ENCODE data around the gene TGDS.
A peak's percentile ranks its signal among the peaks of the same experiment; 100 is the strongest.

The TGDS gene

DNA sequence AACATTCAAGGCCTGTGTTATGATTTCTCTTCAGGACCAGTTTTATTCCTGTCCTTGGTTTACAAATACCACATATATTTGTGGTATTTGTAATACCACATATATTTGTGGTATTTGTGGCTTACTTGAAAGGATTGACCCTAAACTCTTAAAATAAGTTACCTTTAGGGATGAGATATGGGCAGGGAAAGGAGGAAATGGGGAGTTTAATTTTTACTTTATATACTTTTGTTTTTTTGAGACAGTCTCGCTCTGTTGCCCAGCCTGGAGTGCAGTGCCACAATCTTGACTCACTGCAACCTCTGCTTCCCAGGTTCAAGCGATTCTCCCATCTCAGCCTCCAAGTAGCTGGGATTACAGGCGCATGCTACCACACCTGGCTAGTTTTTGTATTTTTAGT is 2.3 kb upstream of the TGDS start:
- DNase-seq: no peak

DNA sequence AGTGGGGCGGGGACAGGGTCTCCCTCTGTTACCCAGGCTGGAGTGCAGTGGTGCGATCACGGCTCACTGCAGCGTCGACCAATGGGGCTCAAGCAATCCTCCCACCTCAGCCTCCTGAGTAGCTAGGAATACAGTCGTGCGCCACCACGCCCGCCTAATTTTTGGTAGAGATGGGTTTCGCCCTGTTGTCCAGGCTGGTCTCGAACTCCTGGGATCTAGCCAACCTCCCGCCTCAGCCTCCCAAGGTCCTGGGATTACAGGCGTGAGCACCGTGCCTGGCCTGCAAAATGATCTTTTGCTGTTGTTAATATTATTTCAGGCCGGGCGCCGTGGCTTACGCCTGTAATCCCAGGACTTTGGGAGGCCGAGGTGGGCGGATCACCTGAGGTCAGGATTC is 621 bp upstream of the TGDS start:
- no peak for DNase-seq

DNA sequence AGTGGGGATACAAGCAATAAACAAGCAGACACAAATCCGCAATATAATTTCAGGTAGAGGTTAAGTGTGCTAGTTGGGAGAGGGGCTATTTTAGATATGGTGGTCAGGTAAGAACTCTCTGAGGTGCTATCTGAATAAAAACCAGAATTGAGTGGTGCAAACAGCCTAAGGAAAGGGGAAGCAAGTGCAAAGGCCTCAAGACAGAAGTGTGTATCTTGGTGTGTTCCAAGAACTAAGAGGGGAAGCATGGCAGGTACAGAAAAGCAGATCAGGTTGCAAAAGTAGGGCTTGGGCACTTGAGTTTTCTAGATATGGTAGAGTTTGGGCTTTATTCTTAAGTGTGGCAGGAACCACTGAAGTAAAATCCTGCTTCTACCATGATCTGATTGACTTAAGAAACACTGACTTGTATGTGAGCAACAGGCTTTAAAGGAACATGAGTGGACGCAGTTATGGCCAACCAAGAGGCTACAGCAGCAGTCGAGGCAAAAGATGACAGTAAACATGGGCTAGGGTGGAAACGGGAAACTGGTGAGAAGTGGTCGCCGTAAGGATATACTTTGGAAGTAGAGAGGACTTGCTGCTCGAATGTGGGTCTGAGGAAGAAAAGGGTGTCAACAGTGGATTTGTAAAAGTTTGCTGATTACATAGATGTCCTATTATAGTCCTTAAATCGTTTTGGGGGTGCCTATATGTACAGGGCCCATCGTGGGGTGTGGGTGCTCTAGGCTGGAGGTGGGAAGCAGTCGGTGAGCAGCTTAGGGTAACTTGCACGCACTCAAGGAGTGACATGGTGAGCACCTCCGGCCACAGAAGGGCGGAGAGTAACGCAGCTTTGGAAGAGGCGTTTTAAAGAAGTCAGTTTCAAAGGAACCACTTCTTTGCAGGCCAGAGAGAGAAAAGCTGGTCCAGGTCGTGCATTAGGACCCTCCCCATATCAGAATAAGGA is 677 bp downstream of the TGDS start:
- no peak for DNase-seq

DNA sequence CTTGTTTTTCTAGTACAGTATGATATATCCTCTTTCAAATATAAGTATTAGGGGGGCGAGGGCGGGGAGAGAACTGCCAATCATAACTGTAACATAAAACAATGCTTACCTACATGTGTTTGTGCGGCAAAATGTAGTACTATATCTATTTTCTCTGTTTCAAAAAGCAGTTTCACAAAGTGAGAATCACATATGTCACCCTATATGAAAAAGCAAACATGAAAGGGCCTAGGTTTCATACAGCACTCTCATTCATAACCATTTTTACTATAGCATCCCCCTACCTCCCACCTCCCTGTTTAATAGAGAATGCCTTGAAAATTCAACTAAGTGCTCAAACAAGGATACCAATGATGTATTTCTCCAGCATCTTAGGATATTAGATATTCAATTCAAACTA is 5.2 kb downstream of the TGDS start:
- no peak for DNase-seq

DNA sequence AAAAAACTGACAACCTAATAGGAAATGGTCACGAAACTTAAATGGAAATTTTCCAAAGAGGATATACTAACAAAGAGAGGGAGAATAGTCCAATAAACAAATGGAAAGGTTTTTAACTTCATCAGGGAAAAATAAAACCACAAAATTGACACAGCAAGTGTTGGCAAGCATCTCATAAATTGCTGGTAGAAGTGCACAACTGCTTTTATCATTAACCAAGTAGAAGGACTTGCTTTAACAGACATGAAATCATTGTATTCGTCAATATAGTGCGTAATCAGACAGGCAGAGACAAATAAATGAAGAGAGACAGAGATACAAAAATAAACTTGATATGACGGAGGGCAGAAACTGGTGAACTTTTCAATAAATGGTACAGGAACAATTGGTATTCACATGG is 7.4 kb downstream of the TGDS start:
- no peak for DNase-seq

DNA sequence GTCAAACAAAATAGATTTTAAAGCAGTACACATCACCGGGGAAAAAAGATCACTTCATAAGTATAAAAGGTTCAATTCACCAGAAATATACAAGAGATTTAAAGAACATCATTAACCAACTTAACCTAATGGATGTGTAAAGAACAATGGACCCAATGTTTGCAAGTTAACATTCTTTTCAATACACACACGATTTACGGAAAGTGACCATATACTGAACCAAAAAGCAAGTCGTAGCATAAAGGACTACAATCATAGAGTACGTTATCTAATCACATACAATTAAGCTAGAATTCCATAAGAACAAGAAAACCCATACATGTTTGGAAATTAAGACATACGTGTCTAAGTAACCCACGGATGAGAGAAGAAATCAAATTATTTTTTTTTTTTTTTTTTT is 9.6 kb downstream of the TGDS start:
- DNase-seq: no peak

DNA sequence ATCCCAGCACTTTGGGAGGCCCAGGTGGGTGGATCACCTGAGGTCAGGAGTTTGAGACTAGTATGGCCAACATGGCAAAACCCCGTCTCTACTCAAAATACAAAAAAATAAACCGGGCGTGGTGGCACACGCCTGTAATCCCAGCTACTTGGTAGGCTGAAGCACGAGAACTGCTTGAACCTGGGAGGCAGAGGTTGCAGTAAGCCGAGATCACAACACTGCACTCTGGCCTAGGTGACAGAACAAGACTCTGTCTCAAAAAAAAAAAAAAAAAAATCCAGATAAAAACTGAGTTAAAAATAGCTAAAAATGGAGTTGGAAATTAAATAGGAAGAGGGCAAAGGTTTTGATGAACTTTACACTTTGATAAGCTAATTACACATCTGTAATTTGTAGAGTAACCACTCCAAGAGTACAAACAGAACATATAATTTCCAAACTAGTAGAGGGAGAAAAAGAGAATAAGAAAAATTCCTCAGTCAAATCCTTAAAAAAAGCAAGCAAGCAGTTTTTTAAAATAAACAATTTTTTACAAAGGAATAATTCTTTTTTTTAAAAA is 10.3 kb downstream of the TGDS start:
- no peak for DNase-seq

DNA sequence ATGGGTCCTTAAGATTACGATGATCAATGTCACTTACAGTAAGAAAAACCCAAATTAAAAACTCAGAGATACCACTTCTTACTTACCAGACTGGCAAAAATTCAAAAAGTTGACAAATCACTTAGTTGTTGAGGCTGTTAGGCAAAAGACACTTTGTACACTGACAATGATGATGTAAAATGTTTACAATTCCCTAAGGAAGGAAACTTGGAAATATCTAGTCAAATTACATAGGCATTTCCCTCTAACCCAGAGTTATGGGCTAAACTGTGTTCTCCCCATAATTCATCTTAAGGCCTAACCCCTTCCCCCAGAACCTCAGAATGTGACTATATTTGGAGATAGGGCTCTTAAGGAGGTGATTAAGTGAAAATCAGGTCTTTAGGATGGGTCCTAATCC is 12.0 kb downstream of the TGDS start:
- no peak for DNase-seq

DNA sequence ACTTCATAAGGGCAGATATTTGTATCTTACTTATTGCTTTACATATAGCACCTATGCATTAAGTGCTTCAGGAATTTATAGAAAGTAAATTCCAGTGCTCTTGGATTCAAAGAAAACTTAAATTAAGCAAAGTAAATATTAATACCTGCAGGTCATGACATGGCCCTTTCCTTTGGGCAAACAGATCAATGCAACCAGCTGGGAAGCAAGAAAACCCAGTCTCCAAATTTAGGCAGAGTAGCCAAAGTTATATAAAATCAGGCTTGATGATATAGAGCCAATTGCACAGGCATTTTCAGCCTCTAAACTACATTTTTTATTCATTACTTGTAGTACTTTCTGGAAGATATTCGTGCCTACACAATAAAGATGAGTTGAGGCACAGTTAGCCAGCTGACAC is 16.9 kb downstream of the TGDS start:
- DNase-seq: no peak

DNA sequence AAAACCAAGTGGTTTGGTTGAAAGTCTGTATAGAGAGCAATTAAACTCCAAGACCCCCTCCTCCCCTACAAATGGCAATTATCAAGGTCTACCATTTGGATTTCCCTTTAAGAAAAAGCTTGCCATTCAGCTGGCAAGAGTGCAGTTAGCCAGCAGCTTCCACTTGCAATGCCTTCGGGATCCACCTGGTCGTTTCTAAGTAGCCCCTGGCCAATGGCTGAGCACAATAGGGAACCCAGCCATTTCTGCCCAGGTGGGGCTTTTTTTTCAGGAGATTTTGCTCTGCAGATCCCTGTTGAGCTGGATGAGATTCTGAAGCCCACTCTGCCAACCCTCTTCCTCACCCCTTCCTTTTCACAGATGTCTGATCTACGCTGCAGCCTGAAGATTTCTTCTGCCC is 26.3 kb downstream of the TGDS start:
- no peak for DNase-seq

DNA sequence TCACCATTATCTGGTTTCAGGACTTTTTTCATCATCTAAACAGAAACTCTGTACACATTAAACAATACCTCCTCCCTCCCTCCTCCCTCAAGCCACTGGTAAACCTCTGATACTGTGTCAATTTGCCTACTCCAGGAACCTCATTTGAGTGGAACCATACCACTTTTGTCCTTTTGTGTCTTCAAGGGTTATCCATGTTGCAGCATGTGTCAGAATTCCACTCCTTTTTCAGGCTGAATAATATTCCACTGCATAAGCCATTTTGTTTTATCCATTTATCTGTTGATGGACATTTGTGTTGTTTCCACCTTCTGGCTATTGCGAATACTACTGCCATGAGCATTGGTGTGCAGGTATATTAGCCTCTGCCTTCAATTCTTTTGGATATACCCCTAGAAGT is 27.5 kb downstream of the TGDS start:
- no peak for DNase-seq

DNA sequence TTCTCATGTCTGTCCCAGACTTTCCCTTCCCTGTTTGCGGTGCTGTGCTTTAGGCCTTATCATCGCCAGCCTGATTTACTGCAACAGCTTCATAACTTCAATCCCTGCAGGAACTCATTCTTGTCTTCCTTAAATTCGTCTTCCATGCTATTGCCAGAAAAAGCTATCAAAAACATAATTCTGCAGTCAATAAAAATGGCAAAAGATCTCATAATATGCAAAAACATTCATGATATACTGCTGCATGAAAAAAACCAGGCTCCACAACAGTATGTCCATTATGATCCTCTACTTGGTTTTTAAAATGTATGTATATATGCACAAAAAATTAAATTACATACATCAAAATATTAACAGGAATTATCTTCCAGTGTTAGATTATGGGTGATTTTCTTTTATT is 28.4 kb downstream of the TGDS start:
- no peak for DNase-seq

DNA sequence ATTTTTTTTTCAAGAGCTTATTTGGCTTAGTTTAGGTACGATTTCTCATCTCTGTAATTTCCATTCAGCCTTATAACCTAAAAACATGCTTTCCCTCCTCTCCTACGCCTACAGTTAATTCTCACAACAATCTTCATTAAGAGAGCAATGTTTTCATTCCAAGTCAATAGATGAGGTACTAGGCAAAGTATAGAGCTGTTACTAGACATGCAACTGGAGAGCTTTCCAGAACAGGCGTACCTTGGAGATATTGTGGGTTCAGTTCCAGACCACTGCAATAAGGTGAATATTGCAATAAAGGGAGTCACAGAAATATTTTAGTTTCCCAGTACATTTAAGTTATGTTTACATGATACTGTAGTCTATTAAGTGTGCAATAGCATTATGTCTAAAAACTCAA is 34.8 kb downstream of the TGDS start:
- DNase-seq: no peak

DNA sequence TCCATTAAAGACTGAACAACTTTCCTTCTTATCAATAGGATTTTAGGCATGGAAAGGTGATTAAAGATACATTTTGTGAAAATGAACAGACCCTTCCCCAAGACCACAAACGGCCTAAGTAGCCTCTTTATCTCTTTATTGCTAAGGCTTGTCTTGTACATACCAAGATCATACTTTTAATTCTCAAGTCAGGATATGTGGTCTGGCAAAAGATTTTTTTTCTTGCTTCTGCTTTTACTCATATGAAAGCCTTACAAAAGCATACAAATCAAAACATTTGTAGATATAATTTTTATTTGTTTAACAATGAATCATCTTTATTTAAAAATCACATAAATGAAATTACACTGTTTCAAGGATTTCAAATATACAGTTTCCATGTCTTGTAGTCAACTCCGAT is 35.8 kb downstream of the TGDS start:
- DNase-seq: no peak

DNA sequence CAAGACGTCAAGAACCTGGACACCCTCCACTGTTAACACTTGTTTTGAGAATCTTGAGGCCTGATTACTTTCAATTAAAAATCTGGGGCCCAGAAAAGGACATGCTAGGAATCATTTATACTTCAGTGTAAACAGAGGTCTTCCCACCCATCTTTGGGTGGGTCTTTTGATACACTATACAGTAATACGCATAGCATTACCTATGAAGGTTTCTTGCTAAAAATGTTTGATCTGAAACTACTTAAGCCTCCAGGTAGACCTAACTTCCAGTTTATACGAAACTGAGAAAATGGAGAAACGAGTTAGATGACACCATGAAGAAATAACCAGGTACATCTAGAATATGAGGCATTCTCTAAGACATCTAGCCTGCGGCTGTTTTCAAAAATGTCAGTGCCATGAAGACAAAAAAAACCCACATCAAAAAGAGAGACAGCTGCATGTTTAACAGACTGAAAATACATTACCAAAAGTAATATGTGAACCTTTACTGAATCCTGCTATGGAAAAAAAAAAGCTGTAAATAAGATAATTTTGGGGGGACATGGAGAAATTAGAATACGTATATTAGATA is 36.6 kb downstream of the TGDS start:
- DNase-seq: no peak

DNA sequence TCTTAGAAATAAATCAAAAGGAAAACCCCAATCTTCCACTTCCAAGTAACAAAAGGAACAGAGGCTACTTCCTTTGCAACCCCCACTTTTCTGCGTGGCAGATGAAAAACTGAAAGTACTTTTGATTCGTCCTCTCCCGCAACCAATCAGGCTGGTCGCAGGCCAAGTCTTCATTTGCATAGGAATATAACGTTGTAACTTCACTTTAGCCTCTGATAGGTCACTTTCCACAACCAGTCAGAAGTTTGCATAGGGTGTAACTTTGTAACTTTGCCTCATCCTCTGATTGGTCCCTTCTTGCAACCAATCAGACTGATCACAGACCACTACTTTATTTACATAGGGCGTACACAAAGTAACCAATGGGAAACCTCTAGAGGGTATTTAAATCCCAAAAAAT is 37.2 kb downstream of the TGDS start:
- no peak for DNase-seq

DNA sequence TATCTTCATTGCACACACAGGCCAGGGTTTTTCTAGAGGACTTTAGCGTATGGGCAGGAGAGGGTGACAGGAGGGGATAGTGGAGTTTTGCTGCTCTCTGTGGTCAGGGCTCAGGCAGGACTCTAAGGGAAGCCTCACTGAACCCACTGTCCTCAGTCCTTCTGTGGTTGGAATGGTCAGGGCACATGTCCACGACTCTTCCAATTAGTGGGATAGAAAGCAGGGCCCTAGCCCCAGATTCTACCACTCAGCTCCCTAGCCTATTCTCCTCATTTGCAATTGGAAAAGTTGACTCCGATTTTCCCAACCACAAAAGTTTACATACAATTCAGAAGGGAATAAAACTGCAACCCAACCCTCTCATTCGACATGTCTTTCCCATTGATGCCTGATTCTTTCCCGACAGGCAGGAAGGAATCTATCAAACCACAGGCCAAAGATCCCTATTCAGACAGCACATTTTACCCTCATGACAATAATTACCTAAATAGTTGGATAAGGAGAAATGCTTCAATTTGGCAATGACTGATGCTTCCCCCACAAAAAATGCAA is 38.2 kb downstream of the TGDS start:
- DNase-seq: no peak

DNA sequence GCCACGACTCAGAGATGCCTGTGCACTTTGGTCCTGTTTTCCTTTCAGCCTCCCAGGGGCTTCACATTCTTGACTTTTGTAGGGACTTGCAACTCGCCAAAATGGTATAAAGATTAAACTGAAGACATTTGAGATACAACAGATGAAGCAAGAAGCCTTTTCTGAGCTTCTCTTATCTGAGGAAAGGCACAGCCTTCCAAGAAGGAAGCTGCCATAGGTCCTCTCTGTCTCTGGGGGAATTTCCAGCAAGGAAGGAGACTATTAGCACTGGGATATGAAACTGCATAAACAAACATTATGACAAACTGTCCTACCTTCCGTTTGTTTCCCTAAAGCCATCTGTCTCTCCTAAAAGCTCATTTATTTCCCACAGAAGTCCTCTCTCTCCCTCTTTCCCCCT is 39.3 kb downstream of the TGDS start:
- no peak for DNase-seq

DNA sequence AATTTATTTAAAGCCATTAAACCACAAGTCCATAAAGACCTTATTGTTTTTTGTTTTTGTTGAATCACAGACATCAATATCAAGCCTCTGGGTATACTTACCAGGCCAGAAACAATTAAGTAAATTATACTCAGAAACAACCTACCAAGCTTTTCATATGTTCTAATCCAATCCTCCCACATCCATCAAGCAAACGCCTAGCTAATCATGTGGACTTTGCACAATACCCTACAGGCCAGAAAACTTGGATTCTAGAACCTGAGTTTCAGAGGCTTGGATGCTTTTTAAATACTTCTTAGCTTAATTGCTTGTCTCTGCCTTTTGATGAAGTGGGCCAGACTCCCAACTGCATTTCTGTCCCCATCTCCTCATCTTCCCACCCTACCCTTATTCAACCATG is 39.9 kb downstream of the TGDS start:
- DNase-seq: no peak

DNA sequence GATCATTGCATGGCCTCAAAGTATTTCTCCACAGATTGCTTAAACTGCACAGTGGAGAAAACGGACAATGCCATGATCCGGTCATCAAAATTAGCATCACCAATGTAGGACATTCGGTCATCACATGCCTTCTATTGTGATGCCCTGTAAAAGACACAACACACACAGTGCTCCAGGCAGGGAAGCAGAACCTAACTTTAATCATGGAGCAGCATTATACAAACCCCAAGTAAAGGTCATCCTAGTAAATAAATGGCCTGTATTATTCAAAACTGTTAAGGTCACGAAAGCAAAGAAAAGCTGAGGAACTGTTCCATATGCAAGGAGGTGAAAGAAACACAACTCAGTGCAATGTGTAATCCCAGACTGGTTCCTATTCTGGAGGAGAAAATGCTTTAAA is 42.2 kb downstream of the TGDS start:
- DNase-seq: no peak

DNA sequence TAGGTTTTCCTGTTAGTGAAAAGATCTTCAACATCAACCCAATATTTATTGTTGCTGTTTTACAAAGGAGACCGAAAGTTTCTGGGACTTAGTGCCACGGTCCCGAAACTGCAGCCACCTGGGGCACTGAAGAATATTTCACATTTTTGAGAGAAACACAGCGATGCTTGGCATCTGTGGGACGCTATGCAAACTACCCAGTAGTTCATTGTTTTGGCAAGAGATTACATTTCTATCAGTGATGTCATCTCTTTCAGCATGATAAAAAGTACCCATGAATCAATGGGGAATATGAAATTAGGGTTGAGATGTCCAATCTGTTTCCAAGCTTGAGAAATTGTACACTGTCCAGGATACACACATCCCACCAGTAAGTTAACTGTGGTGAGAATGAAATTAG is 43.9 kb downstream of the TGDS start:
- no peak for DNase-seq

DNA sequence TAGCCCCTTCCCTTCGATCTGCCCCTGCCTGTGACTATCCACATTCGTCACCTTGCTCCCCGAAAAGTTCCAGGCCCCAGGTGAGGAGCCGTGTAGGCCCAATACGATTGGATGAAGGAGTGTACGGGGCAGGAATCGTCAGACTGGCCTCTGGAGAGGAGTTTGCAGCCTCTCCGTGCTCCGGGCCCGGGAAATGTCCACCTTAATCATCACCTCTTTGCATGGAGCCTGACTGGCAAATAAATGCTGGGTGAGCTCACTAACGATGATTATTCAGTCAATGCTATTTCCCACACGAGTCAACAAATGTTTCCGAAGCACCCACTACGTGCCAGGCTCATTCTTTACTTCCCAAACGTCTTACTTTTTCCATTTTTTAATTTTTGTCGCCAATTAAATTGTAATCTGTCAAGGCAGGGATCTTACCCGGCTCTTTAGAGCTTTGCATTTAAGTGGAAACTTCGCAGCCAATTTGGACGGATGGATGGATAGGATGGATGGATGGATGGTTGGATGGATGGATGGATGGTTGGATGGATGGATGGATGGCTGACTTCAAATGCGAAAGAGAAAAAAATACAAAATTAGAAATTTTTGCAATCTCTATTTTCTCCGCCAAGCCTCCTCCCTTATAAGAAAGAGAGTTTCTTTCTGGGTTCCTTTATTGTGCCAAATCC is 45.8 kb downstream of the TGDS start:
- no peak for DNase-seq

DNA sequence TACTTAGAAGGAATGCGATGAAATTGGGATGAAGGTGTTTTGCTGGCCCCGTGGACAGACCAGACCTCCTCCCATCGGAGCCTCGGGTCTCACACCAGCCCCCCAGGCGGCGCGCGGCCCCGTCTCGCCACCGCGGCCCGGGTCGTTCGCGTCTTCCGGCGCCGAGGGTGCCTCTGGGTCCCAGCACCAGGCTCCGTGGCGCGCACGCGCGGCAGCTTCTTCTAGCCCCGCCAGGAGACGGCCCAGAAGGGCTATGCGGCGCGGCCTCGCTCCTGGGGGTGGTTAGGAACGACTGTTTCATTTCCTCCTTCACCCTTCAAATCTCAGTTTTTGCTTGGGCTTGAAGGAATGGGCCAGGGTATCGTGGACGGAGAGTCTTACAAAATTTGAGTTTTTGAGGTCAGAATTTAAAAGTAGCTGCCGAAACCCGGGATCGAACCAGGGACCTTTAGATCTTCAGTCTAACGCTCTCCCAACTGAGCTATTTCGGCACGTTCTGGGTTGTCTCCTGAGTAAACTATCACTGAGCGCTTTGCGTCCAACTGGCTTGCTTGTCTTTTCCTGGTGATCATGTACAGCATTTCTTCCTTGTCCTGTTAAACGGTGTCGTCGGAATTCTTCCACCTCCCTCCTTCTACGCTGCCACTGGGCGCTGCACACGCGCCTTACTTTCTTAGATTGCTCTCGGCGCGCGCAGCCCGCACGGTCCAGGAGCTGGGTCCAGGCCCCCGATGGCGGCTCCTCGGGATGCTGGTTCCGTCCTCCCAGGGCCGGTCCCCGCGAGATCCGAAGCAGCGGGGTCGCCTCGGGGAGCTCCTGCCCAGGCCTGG is 46.5 kb downstream of the TGDS start:
- peak; percentile 85 for DNase-seq
